NOMO-1 (cell line): ENCODE results near the gene NCBP2.

Source experiments
- DNase-seq, 2 experiments: peaks; one replicate each; lab custom pipeline; 2025; ENCODE audit not compliant: unreplicated experiment in 2 of 2; lab: John Stamatoyannopoulos, UW

NCBP2 gene

GRCh38 chr3:196942226-196942914, at the start of gene NCBP2:
TSS of gene NCBP2 (minus strand) at chr3:196942528. CDS start at chr3:196942503, 25 bp downstream.
- peak; percentile 98 to 100 for DNase-seq

GRCh38 chr3:196991581-196992460, 49.5 kb upstream of the NCBP2 start:
- no peak for DNase-seq

GRCh38 chr3:196990601-196991007, 48.3 kb upstream of the NCBP2 start:
- no peak for DNase-seq

GRCh38 chr3:196989721-196990262, 47.5 kb upstream of the NCBP2 start:
- no peak for DNase-seq

- DNase-seq, result no peak
Measured at GRCh38 chr3:196988241-196989029, 46.1 kb upstream of the NCBP2 start.

GRCh38 chr3:196987022-196987421, 44.7 kb upstream of the NCBP2 start:
- DNase-seq, result no peak

- no peak for DNase-seq
Measured at GRCh38 chr3:196985954-196986885, 43.9 kb upstream of the NCBP2 start.

GRCh38 chr3:196985298-196985697, 43.0 kb upstream of the NCBP2 start:
- DNase-seq, result no peak

GRCh38 chr3:196983186-196983585, 40.9 kb upstream of the NCBP2 start:
- no peak for DNase-seq

GRCh38 chr3:196981657-196982056, 39.3 kb upstream of the NCBP2 start:
- DNase-seq, result no peak

- DNase-seq, result no peak
Measured at GRCh38 chr3:196979545-196979944, 37.2 kb upstream of the NCBP2 start.

GRCh38 chr3:196976941-196977340, 34.6 kb upstream of the NCBP2 start:
- no peak for DNase-seq

- no peak for DNase-seq
Measured at GRCh38 chr3:196975349-196975748, 33.0 kb upstream of the NCBP2 start.

- DNase-seq, result no peak
Measured at GRCh38 chr3:196974661-196975060, 32.3 kb upstream of the NCBP2 start.

GRCh38 chr3:196971094-196971698, 28.9 kb upstream of the NCBP2 start:
- no peak for DNase-seq

GRCh38 chr3:196970547-196971093, 28.3 kb upstream of the NCBP2 start:
- DNase-seq, result no peak

- peak; percentile 59 to 86 for DNase-seq
Measured at GRCh38 chr3:196969660-196970546, 27.6 kb upstream of the NCBP2 start.

- peak; percentile 56 to 57 for DNase-seq
Measured at GRCh38 chr3:196969134-196969659, 26.9 kb upstream of the NCBP2 start.
